CD14-positive monocyte (primary cell): ENCODE measurements around the gene ARID3C. TPM values are rescaled to one million over a fixed set of nuclear protein-coding genes. Genes with fewer than 3 reads are reported as not detected.
A peak's percentile ranks its signal among the peaks of the same experiment; 100 is the strongest.

Experiments used
- DNase-seq, 3 donors: peaks; one replicate each; pipeline ENCODE4 v3.0.0-alpha.2; 2011 to 2022
- H2AFZ ChIP-seq: 2 replicates; pipeline ENCODE4 v1.6.0; 2012; ENCODE audit warnings: mild to moderate bottlenecking, low read depth, low read length, inconsistent platforms; ENCODE audit not compliant: insufficient read depth, poor library complexity, severe bottlenecking
- H3K27ac ChIP-seq, 2 donors: 1 replicate in 1 of 2; 2 replicates in 1 of 2; pipeline ENCODE4 v1.5.1; 2012 to 2013; ENCODE audit warnings: low read length in 2 of 2, control low read depth in 1 of 2, inconsistent platforms in 1 of 2, low read depth in 1 of 2, mild to moderate bottlenecking in 1 of 2
- H3K27me3 ChIP-seq, 2 donors: one replicate each; pipeline versions ENCODE4 v1.6.0 to v1.6.1; 2011 to 2013; ENCODE audit warnings: low read length in 2 of 2; ENCODE audit not compliant: control insufficient read depth in 2 of 2, insufficient read depth in 2 of 2
- H3K36me3 ChIP-seq, 2 donors: replicated peaks in 1 of 2; 1 replicate in 1 of 2; 2 replicates in 1 of 2; pipeline versions ENCODE4 v1.5.1 to v1.6.1; 2012 to 2013; ENCODE audit warnings: low read length in 2 of 2, control low read depth in 1 of 2, inconsistent platforms in 1 of 2, mild to moderate bottlenecking in 1 of 2; ENCODE audit not compliant: insufficient read depth in 2 of 2, control insufficient read depth in 1 of 2
- H3K4me1 ChIP-seq, 2 donors: 1 replicate in 1 of 2; 2 replicates in 1 of 2; pipeline versions ENCODE4 v1.5.1 to v1.6.1; 2012 to 2013; ENCODE audit warnings: low read length in 2 of 2, control low read depth in 1 of 2, inconsistent platforms in 1 of 2, mild to moderate bottlenecking in 1 of 2, moderate library complexity in 1 of 2; ENCODE audit not compliant: insufficient read depth in 2 of 2, control insufficient read depth in 1 of 2
- H3K4me2 ChIP-seq: replicated peaks from 2 replicates; pipeline ENCODE3; 2012; ENCODE audit warnings: low read length, moderate library complexity, mild to moderate bottlenecking; ENCODE audit not compliant: poor library complexity, severe bottlenecking; ENCODE audit errors: extremely low read depth
- H3K4me3 ChIP-seq, 3 experiments: fragments of 200-600 bp in 1 of 3; sonication (generic) in 1 of 3; replicated peaks in 1 of 3; 1 replicate in 2 of 3; 2 replicates in 1 of 3; pipeline ENCODE4 v1.5.1; 2011 to 2013; ENCODE audit warnings: low read length in 3 of 3, mild to moderate bottlenecking in 3 of 3, control low read depth in 2 of 3, low read depth in 2 of 3, inconsistent platforms in 1 of 3, moderate library complexity in 1 of 3
- H3K79me2 ChIP-seq: 2 replicates; pipeline ENCODE4 v1.6.0; 2012; ENCODE audit warnings: mild to moderate bottlenecking, control low read depth, inconsistent platforms, low read length, moderate library complexity; ENCODE audit not compliant: insufficient read depth
- H3K9ac ChIP-seq: 2 replicates; pipeline ENCODE4 v1.6.0; 2017; ENCODE audit warnings: low read length, mild to moderate bottlenecking; ENCODE audit not compliant: insufficient read depth, poor library complexity, severe bottlenecking
- H3K9me3 ChIP-seq, 2 donors: replicated peaks in 1 of 2; 1 replicate in 1 of 2; 2 replicates in 1 of 2; pipeline versions ENCODE4 v1.5.1 to v1.6.1; 2012 to 2013; ENCODE audit warnings: low read length in 2 of 2, control low read depth in 1 of 2; ENCODE audit not compliant: control insufficient read depth in 1 of 2, insufficient read depth in 1 of 2
- H4K20me1 ChIP-seq: 2 replicates; pipeline ENCODE4 v1.6.0; 2012; ENCODE audit warnings: mild to moderate bottlenecking, low read length, control low read depth, moderate library complexity; ENCODE audit not compliant: insufficient read depth
- H3K27ac Mint-ChIP-seq, 7 donors: one replicate each; pipeline ENCODE4 v1.8.0; 2020; ENCODE audit warnings: mild to moderate bottlenecking in 7 of 7, mixed read lengths in 7 of 7, moderate library complexity in 6 of 7, inconsistent platforms in 2 of 7
- H3K27me3 Mint-ChIP-seq, 3 donors: one replicate each; pipeline ENCODE4 v1.8.0; 2021 to 2022; ENCODE audit warnings: low read depth in 3 of 3, mild to moderate bottlenecking in 3 of 3, mixed read lengths in 3 of 3, moderate library complexity in 3 of 3, inconsistent platforms in 1 of 3
- H3K36me3 Mint-ChIP-seq, 2 donors: one replicate each; pipeline ENCODE4 v1.8.0; 2020; ENCODE audit warnings: mixed read lengths in 2 of 2, inconsistent platforms in 1 of 2, mild to moderate bottlenecking in 1 of 2
- H3K4me1 Mint-ChIP-seq: one replicate; pipeline ENCODE4 v1.8.0; 2020; ENCODE audit warnings: mild to moderate bottlenecking, mixed read lengths
- H3K4me3 Mint-ChIP-seq, 2 donors: one replicate each; pipeline ENCODE4 v1.8.0; 2020; ENCODE audit warnings: mild to moderate bottlenecking in 2 of 2, mixed read lengths in 2 of 2, moderate library complexity in 1 of 2
- H3K9me3 Mint-ChIP-seq, 7 donors: one replicate each; pipeline ENCODE4 v1.8.0; 2020 to 2022; ENCODE audit warnings: mixed read lengths in 7 of 7, mild to moderate bottlenecking in 6 of 7, moderate library complexity in 6 of 7, inconsistent platforms in 2 of 7
- WGBS: methylation state at CpG from one replicate; pipeline ENCODE4 v1.1.5; 2013; ENCODE audit warnings: missing lambda C conversion rate; ENCODE audit not compliant: insufficient coverage; 5-methylcytosine and 5-hydroxymethylcytosine counted together
- intact Hi-C, 2 donors: fragments of 100-400 bp; cut with micrococcal nuclease; formaldehyde crosslinking; loops; one replicate each; pipeline versions ENCODE4 v1.15.0 to v1.15.1; 2023
- polyA plus RNA-seq, 3 donors: library from polyadenylated mRNA; depleted of rRNA in 1 of 3; unstranded in 2 of 3; stranded (reverse) in 1 of 3; fragments of 300-500 nt in 2 of 3; fragments of >200 nt in 1 of 3; fragmentation: Illumina TruSeq in 2 of 3; gene quantifications; 1 replicate in 2 of 3; 2 replicates in 1 of 3; pipeline ENCODE4 v1.2.3, GENCODE V29; 2012 to 2021
- TF ChIP-seq, protein P1 (sequence below): fragments of 200-600 bp; IDR thresholded peaks from one replicate; pipeline ENCODE4 v1.8.0; 2022; ENCODE audit warnings: antibody characterized with exemption, mild to moderate bottlenecking

The ARID3C gene
- polyA plus RNA-seq, 3 donors: not detected

DNA sequence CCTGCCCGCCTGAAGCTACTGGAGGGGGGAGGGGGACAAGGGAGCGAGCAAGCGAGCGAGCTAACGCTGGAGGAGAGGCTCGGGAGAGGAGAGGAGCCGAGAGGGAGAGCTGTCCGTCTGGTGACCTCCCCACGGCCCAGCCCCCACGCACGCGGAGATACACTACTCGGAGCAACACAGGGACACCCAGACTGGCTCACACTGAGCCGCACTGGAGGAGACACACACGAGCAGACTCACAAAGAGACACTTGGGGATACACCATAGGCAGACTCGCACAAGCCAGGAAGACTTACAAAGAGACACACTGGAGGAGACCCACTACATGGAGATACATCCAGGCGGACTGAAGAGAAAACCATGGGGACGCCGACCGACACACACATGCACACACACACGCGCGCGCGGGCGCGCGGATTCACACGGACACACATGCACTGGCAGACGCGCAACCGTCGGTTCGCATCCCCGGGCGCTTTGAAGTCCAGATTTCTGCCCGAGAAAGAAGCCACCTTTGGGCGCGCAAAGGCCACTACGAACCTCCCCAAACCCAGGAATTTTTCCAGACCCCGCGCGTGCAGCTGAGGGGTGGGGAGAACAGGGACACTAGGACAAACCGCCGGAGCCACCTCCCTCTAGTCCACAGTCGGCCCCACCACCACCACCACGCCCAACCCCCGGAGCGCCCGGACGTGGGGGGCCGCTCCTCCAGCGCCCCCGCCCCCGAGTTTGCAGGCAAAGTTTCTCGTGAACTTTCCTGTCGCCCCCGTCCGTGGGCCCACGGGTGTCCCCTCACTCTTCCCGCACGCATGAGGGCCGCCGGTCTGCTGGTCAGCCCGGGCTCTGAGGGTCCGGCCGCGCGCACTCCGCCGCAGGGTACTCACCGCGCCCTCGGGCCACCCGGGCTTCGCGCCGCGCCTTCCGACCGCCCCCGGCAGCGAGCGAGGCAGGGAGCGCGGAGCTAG lies 39.9 kb downstream of the ARID3C start:
- WGBS: 3% methylated on average over 80 of the region's 86 CpGs
- Histone ChIP-seq H3K36me3 (no peaks in the 10 kb centered on the region), H3K27ac (no peak overlapping the region), H2AFZ (no peak overlapping the region), H3K4me3 (no peak overlapping the region), H3K9ac (no peak overlapping the region), H4K20me1 (no peaks in the 10 kb centered on the region), H3K9me3 (peaks cover 0 to 41% of the 10 kb centered on the region in 2 donors), H3K27me3 (peaks cover 64 to 93% of the 10 kb centered on the region in 2 donors), H3K4me1 (peaks cover 33 to 38% of the 10 kb centered on the region in 2 donors), H3K4me2 (no peak overlapping the region), H3K79me2 (no peaks in the 10 kb centered on the region)
- peaks cover 89 to 97% (median 89%) of the 10 kb centered on the region in 3 donors for H3K27me3 Mint-ChIP-seq
- DNase-seq: no peak
- peaks cover 0 to 24% (median 18%) of the 10 kb centered on the region in 7 donors for H3K9me3 Mint-ChIP-seq
- intact Hi-C loops: no loop called here
- H3K27ac Mint-ChIP-seq: no peak overlapping the region
- H3K4me3 Mint-ChIP-seq: peak overlapping the region; percentile 12 to 73
- peaks cover 38% of the 10 kb centered on the region for H3K4me1 Mint-ChIP-seq
- TF ChIP-seq, protein P1, sequence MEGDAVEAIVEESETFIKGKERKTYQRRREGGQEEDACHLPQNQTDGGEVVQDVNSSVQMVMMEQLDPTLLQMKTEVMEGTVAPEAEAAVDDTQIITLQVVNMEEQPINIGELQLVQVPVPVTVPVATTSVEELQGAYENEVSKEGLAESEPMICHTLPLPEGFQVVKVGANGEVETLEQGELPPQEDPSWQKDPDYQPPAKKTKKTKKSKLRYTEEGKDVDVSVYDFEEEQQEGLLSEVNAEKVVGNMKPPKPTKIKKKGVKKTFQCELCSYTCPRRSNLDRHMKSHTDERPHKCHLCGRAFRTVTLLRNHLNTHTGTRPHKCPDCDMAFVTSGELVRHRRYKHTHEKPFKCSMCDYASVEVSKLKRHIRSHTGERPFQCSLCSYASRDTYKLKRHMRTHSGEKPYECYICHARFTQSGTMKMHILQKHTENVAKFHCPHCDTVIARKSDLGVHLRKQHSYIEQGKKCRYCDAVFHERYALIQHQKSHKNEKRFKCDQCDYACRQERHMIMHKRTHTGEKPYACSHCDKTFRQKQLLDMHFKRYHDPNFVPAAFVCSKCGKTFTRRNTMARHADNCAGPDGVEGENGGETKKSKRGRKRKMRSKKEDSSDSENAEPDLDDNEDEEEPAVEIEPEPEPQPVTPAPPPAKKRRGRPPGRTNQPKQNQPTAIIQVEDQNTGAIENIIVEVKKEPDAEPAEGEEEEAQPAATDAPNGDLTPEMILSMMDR: no peak
- H3K36me3 Mint-ChIP-seq: peaks cover 0 to 11% of the 10 kb centered on the region in 2 donors

DNA sequence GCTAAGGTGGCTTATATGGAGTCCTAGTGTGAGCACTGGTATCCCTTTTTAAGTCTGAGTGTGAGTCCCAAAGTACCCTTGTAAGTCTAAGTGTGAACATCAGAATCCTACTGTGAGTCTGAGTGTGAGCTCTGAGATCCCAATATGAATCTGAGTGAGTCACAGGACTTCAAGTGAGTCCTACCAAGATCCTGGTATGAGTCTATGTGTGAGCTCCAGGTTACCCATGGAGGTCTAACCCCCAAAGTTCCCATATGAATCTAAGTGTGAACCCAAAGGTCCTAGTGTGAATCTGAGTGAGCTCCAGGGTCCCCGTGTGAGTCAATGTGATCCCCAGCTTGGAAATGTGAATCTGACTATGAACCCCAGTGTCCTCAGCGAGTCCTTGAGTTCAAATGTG lies 41.6 kb downstream of the ARID3C start:
- Histone ChIP-seq H3K4me1 (peaks cover 23 to 28% of the 10 kb centered on the region in 2 donors), H3K79me2 (no peaks in the 10 kb centered on the region), H4K20me1 (no peaks in the 10 kb centered on the region), H3K9me3 (peaks cover 0 to 38% of the 10 kb centered on the region in 2 donors), H3K9ac (no peak overlapping the region), H3K4me3 (no peak overlapping the region), H3K27ac (no peak overlapping the region), H2AFZ (no peak overlapping the region), H3K36me3 (no peaks in the 10 kb centered on the region), H3K27me3 (peaks cover 50 to 87% of the 10 kb centered on the region in 2 donors), H3K4me2 (no peak overlapping the region)
- 36% methylated on average over 2 of the region's 2 CpGs for WGBS
- intact Hi-C loops: no loop called here
- H3K27ac Mint-ChIP-seq: no peak overlapping the region
- H3K4me3 Mint-ChIP-seq: peak overlapping the region in 1 of 2 donors; percentile 39
- H3K4me1 Mint-ChIP-seq: peaks cover 26% of the 10 kb centered on the region
- DNase-seq: no peak
- peaks cover 75 to 90% (median 82%) of the 10 kb centered on the region in 3 donors for H3K27me3 Mint-ChIP-seq
- H3K9me3 Mint-ChIP-seq: peaks cover 0 to 20% (median 15%) of the 10 kb centered on the region in 7 donors
- TF ChIP-seq, protein P1: no peak
- H3K36me3 Mint-ChIP-seq: peaks cover 0 to 6% of the 10 kb centered on the region in 2 donors
